C4-2B (cell line): ENCODE data around the gene UBQLNL.

Experiments used
- ZFX ChIP-seq: fragments of 450-650 bp; IDR thresholded peaks from 2 replicates; pipeline ENCODE4 v1.6.1; 2017
- TF ChIP-seq, protein P1 (sequence below): fragments of 450-650 bp; conservative IDR thresholded peaks from 2 replicates; pipeline ENCODE4 v1.5.1; 2017; ENCODE audit warnings: mild to moderate bottlenecking

DNA sequence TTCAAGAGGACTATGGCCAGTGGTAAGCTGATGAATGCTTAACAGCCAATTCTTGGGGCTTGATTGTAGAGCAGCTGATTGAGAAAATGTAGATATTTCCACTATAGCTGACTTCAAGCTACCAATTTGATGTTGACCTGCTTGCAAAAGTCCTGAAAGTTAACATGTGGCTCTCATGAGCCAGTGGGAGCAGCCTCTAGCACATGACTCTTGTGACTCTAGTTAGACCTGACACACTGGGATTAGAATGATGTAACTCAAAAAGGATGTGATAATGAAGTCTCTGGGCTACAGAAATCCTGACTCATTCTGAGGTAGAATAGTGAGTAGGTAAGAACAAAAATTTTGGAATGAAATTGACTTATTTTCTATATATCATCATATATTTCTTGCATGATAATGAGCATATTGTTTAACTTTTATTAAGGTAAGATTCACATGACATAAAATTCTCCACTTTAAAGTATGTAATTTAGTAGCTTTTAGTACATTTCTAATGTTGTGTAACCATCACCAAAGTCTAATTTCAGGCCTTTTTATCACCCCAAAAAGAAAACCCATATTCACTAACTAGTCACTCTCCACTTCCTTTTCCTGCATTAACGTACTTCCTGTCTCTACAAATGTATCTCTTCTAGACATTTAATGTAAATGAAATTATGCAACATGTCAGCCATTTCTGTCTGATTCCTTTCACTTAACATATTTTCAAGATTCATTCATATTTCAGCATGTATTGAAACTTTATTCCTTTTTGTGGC is 47.9 kb upstream of the UBQLNL start:
- TF ChIP-seq, protein P1, sequence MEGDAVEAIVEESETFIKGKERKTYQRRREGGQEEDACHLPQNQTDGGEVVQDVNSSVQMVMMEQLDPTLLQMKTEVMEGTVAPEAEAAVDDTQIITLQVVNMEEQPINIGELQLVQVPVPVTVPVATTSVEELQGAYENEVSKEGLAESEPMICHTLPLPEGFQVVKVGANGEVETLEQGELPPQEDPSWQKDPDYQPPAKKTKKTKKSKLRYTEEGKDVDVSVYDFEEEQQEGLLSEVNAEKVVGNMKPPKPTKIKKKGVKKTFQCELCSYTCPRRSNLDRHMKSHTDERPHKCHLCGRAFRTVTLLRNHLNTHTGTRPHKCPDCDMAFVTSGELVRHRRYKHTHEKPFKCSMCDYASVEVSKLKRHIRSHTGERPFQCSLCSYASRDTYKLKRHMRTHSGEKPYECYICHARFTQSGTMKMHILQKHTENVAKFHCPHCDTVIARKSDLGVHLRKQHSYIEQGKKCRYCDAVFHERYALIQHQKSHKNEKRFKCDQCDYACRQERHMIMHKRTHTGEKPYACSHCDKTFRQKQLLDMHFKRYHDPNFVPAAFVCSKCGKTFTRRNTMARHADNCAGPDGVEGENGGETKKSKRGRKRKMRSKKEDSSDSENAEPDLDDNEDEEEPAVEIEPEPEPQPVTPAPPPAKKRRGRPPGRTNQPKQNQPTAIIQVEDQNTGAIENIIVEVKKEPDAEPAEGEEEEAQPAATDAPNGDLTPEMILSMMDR, result no peak
- TF ChIP-seq ZFX, result no peak
